ENCODE results near the gene POTEB3. TPM values are rescaled to one million over a fixed set of nuclear protein-coding genes. Genes with fewer than 3 reads are reported as not detected.
"Not testable (repeated sequence)": the region's sequence is repeated elsewhere in the genome, so short reads cannot be mapped to it uniquely, and the experiment has no call there.

POTEB3 gene
- total RNA-seq (2021; fragmentation: NEBNext Ultra II Directional; extraction: Animal tissue kit (Norgen Biotek cat#: 25700)) (not detected in 2 replicates), polyA plus RNA-seq (2011; rRNA removed) (not detected in 2 replicates), polyA minus RNA-seq (2011; rRNA and poly(A)+ RNA removed) (not detected in 2 replicates)
- not detected for polyA plus RNA-seq (2011; cell fraction: cytosol; rRNA removed)
- polyA plus RNA-seq (2011; cell fraction: nucleus; rRNA removed), result not detected
- not detected in 4 replicates for polyA plus RNA-seq (2012, experiment 1 of 2)
- not detected for polyA plus RNA-seq (2012, experiment 2 of 2)
- polyA plus RNA-seq (2013, experiment 1 of 2), result not detected
- not detected for polyA plus RNA-seq (2013, experiment 2 of 2)
- polyA minus RNA-seq (2011; cell fraction: cytosol; rRNA and poly(A)+ RNA removed), result not detected
- not detected for polyA minus RNA-seq (2011; cell fraction: nucleus; rRNA and poly(A)+ RNA removed)
- long read RNA-seq, experiment 1, result 0 reads
- long read RNA-seq, experiment 2, result 0 reads

DNA sequence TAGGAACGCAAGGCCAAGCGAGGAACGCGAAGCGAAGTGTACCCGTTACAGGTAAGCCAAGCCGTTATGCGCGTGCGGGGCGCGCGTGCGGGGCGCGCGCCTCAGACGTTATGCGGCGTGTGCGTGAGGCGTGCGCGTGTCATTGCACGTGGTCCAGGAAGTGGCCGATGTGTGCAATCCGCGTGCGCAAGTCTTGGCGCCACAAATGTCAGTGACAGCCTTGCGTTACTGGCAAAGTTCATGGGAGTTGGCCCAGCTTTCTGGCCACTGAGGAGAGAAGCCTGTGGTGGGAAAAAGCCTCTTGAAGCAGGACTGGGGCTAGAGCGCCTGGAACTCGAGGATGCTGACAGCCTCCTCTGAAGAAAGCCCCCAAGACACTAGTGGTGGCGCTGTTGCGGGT is at the start of gene POTEB3:
Gene POTEB3 (minus strand): TSS at position 101 of the 400 bp plus-strand sequence. CDS start 488 bp downstream, outside the sequence.
- H3K27me3 ChIP-seq (replicated peaks in 1 of 4; ENCODE audit: control insufficient read depth in 3 of 4, extremely low read depth in 1 of 4, insufficient read depth in 3 of 4, low read length in 3 of 4); H3K79me2 ChIP-seq (ENCODE audit: control insufficient read depth in 1 of 2, insufficient read depth in 2 of 2, low read length in 2 of 2); H3K4me1 ChIP-seq (replicated peaks in 1 of 4; ENCODE audit: control insufficient read depth in 3 of 4, insufficient read depth in 4 of 4, low read length in 3 of 4); H4K20me1 ChIP-seq (replicated peaks in 1 of 2; ENCODE audit: control insufficient read depth in 1 of 2, insufficient read depth in 2 of 2, low read length in 2 of 2); DNase-seq (ENCODE audit: low read depth in 1 of 2, low spot score in 2 of 2); H4K8ac ChIP-seq (ENCODE audit: extremely low read depth, insufficient read depth, low read length); H3K4me3 ChIP-seq (ENCODE audit: extremely low read depth in 1 of 4, insufficient read depth in 2 of 4, low read depth in 3 of 4, low read length in 4 of 4); H3K14ac ChIP-seq (ENCODE audit: insufficient read length); FAIRE-seq; H2BK5ac ChIP-seq (ENCODE audit: low read depth, low read length); H3K4ac ChIP-seq (replicated peaks; ENCODE audit: insufficient read length, low read depth, low read length); H3K79me1 ChIP-seq (ENCODE audit: low read depth, low read length); H3K4me2 ChIP-seq (ENCODE audit: insufficient read depth in 1 of 2, low read depth in 2 of 2, low read length in 2 of 2); POLR2A ChIA-PET (ENCODE audit: partially characterized antibody); H3K9me3 ChIP-seq (ENCODE audit: insufficient read depth in 2 of 2, low read depth in 1 of 2, low read length in 1 of 2); H2BK20ac ChIP-seq (ENCODE audit: low read length); H3K36me3 ChIP-seq (ENCODE audit: control insufficient read depth in 2 of 4, insufficient read depth in 4 of 4, low read length in 3 of 4); H3K18ac ChIP-seq (ENCODE audit: extremely low read depth, low read length); H2BK12ac ChIP-seq (ENCODE audit: low read depth, low read length); H3K27ac ChIP-seq (ENCODE audit: low read depth, low read length); H4K91ac ChIP-seq (replicated peaks; ENCODE audit: insufficient read length, low read length); H3K23me2 ChIP-seq (ENCODE audit: low read depth, low read length); H3K23ac ChIP-seq (ENCODE audit: insufficient read length); H2BK120ac ChIP-seq (replicated peaks; ENCODE audit: low read depth, low read length); H3K56ac ChIP-seq (replicated peaks; ENCODE audit: insufficient read length, low read depth, low read length); H3K9ac ChIP-seq (replicated peaks in 1 of 4; ENCODE audit: extremely low read depth in 1 of 4, low read depth in 3 of 4, low read length in 3 of 4); CTCF ChIA-PET (ENCODE audit: partially characterized antibody); H2AFZ ChIP-seq (ENCODE audit: low read length); H2AK5ac ChIP-seq (ENCODE audit: low read depth, low read length); H4K5ac ChIP-seq (ENCODE audit: insufficient read length, low read depth, low read length); H2BK15ac ChIP-seq (ENCODE audit: low read length): not testable (repeated sequence)
- no CpG with 5 or more reads among the region's 35 CpGs for WGBS, 2 experiments (ENCODE audit: extremely low coverage in 1 of 2, insufficient coverage in 1 of 2, insufficient read length in 1 of 2, insufficient replicate concordance in 2 of 2, low coverage in 1 of 2, low lambda C conversion rate in 2 of 2, missing lambda C conversion rate in 1 of 2)

DNA sequence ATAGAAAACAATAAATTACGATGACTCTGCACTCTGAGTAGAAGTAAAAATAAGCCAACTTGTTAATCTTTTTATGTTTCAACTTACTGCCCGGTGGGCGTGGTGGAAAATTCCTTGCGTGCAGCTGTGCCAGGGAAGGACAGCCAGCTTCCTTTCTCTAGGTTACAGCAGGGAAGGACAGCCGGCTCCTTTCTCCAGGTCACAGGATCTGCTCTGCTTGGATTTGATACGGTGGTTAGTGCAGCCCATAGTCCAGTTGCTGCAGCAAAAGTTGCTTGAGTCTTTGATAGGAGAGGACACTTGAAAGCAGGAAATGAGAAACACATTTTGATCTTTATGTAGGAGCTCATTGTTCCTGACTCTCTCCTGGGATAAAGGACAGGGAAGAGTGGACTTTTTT is 13.4 kb upstream of the POTEB3 start:
- H3K36me3 ChIP-seq (ENCODE audit: control insufficient read depth in 2 of 4, insufficient read depth in 4 of 4, low read length in 3 of 4); H2AK5ac ChIP-seq (ENCODE audit: low read depth, low read length); H2BK12ac ChIP-seq (ENCODE audit: low read depth, low read length); H3K4ac ChIP-seq (replicated peaks; ENCODE audit: insufficient read length, low read depth, low read length); H3K27ac ChIP-seq (ENCODE audit: low read depth, low read length); H3K23me2 ChIP-seq (ENCODE audit: low read depth, low read length); H3K4me2 ChIP-seq (ENCODE audit: insufficient read depth in 1 of 2, low read depth in 2 of 2, low read length in 2 of 2); POLR2A ChIA-PET (ENCODE audit: partially characterized antibody); H2BK5ac ChIP-seq (ENCODE audit: low read depth, low read length); H3K56ac ChIP-seq (replicated peaks; ENCODE audit: insufficient read length, low read depth, low read length); H2BK20ac ChIP-seq (ENCODE audit: low read length); FAIRE-seq; H3K18ac ChIP-seq (ENCODE audit: extremely low read depth, low read length); H3K27me3 ChIP-seq (replicated peaks in 1 of 4; ENCODE audit: control insufficient read depth in 3 of 4, extremely low read depth in 1 of 4, insufficient read depth in 3 of 4, low read length in 3 of 4); H2AFZ ChIP-seq (ENCODE audit: low read length); CTCF ChIA-PET (ENCODE audit: partially characterized antibody); H4K20me1 ChIP-seq (replicated peaks in 1 of 2; ENCODE audit: control insufficient read depth in 1 of 2, insufficient read depth in 2 of 2, low read length in 2 of 2); H3K4me3 ChIP-seq (ENCODE audit: extremely low read depth in 1 of 4, insufficient read depth in 2 of 4, low read depth in 3 of 4, low read length in 4 of 4); H4K5ac ChIP-seq (ENCODE audit: insufficient read length, low read depth, low read length); H4K91ac ChIP-seq (replicated peaks; ENCODE audit: insufficient read length, low read length); H2BK15ac ChIP-seq (ENCODE audit: low read length); H3K4me1 ChIP-seq (replicated peaks in 1 of 4; ENCODE audit: control insufficient read depth in 3 of 4, insufficient read depth in 4 of 4, low read length in 3 of 4); H3K14ac ChIP-seq (ENCODE audit: insufficient read length); H3K79me2 ChIP-seq (ENCODE audit: control insufficient read depth in 1 of 2, insufficient read depth in 2 of 2, low read length in 2 of 2); DNase-seq (ENCODE audit: low read depth in 1 of 2, low spot score in 2 of 2); H4K8ac ChIP-seq (ENCODE audit: extremely low read depth, insufficient read depth, low read length); H3K79me1 ChIP-seq (ENCODE audit: low read depth, low read length); H3K23ac ChIP-seq (ENCODE audit: insufficient read length); H2BK120ac ChIP-seq (replicated peaks; ENCODE audit: low read depth, low read length); H3K9me3 ChIP-seq (ENCODE audit: insufficient read depth in 2 of 2, low read depth in 1 of 2, low read length in 1 of 2); H3K9ac ChIP-seq (replicated peaks in 1 of 4; ENCODE audit: extremely low read depth in 1 of 4, low read depth in 3 of 4, low read length in 3 of 4): not testable (repeated sequence)
- no CpG with 5 or more reads among the region's 6 CpGs for WGBS, 2 experiments (ENCODE audit: extremely low coverage in 1 of 2, insufficient coverage in 1 of 2, insufficient read length in 1 of 2, insufficient replicate concordance in 2 of 2, low coverage in 1 of 2, low lambda C conversion rate in 2 of 2, missing lambda C conversion rate in 1 of 2)

Measured in H1 (cell line).